Measurements from ENCODE around the gene RSRC1.

DNA sequence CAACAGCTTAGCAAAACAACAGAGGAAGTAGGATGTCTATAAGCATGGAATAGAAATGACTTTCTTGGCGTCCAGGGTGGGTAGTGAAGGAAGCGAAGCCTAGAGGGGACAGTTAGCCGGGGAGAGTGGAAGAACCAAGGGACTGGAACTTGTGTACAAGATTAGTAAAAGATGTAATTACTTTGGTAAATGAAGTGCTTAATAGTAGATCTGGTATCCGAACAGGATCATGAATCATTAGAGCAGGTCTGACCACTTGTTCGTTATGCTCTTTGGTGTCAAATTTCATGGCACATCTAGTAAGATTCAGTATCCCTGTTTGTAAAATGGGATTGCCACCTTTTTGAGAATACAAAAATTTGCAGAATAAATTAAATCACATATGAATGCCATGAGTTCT, 348.6 kb downstream of the RSRC1 start:
- no peak for TF ChIP-seq EZH2 (IDR thresholded peaks at IDR 0.05)
- TF ChIP-seq, protein P1, sequence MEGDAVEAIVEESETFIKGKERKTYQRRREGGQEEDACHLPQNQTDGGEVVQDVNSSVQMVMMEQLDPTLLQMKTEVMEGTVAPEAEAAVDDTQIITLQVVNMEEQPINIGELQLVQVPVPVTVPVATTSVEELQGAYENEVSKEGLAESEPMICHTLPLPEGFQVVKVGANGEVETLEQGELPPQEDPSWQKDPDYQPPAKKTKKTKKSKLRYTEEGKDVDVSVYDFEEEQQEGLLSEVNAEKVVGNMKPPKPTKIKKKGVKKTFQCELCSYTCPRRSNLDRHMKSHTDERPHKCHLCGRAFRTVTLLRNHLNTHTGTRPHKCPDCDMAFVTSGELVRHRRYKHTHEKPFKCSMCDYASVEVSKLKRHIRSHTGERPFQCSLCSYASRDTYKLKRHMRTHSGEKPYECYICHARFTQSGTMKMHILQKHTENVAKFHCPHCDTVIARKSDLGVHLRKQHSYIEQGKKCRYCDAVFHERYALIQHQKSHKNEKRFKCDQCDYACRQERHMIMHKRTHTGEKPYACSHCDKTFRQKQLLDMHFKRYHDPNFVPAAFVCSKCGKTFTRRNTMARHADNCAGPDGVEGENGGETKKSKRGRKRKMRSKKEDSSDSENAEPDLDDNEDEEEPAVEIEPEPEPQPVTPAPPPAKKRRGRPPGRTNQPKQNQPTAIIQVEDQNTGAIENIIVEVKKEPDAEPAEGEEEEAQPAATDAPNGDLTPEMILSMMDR (IDR thresholded peaks at IDR 0.05) = no peak

All from neural progenitor cell (in vitro differentiated cells).